ENCODE data around the gene ZNF576. TPM values are rescaled to one million over a fixed set of nuclear protein-coding genes. Genes with fewer than 3 reads are reported as not detected.
A peak's percentile ranks its signal among the peaks of the same experiment; 100 is the strongest.

The ZNF576 gene
- total and polyA plus RNA-seq, 2 donors from 2014 or later, result 15.3 to 25.6 TPM

- FAIRE-seq, result no peak
- Histone ChIP-seq H3K27me3 (ENCODE audit: control insufficient read depth, insufficient read depth, low read length) (no peaks in the 10 kb centered on the region), H3K4me3 (ENCODE audit: low read length in 3 of 3) (no peak overlapping the region), H3K36me3 (ENCODE audit: control insufficient read depth in 2 of 3, insufficient read depth in 3 of 3, low read length in 3 of 3) (peaks cover 0 to 9% (median 4%) of the 10 kb centered on the region in 3 donors), H3K27ac (ENCODE audit: low read depth in 2 of 2, low read length in 2 of 2) (no peak overlapping the region), H3K4me1 (ENCODE audit: control insufficient read depth in 2 of 3, insufficient read depth in 2 of 3, low read depth in 1 of 3, low read length in 3 of 3) (peaks cover 0 to 7% (median 0%) of the 10 kb centered on the region in 3 donors), H3K9me3 (ENCODE audit: control insufficient read depth in 2 of 3, insufficient read depth in 1 of 3, low read length in 3 of 3) (no peaks in the 10 kb centered on the region), H3K9ac (ENCODE audit: low read length in 3 of 3) (no peak overlapping the region)
- intact Hi-C loops (cut with DNase I), result no loop called here
- TF ChIP-seq CTCF (IDR thresholded peaks at IDR 0.05; ENCODE audit: borderline replicate concordance, extremely low read depth, insufficient read depth), result no peak
- no peak for DNase-seq
Measured at GRCh38 chr19:43616306-43616705, 19.9 kb downstream of the ZNF576 start.

- DNase-seq (no peak), FAIRE-seq (no peak)
Measured at GRCh38 chr19:43616954-43617353, 20.6 kb downstream of the ZNF576 start.

DNA sequence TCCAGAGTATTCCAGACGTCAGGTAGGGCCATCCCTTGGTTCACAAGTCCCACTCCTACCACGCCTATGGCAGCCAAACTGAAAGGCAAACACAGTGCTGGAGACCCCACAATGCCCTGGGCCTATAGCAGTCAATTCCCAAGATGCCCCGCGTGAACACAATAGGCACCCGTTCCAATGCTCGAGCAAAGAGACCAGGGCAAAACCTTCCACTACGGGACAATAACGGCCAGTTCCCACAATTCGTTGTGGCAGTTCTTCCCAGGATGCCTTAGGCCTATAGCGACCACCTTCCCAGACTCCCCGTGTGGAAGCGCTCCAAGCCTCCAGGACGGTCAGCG is 22.5 kb downstream of the ZNF576 start:
- FAIRE-seq, result no peak
- DNase-seq, result peak in 1 of 5 donors; percentile 76
- Histone ChIP-seq H3K4me3 (ENCODE audit: low read length in 3 of 3) (peak overlapping the region; percentile 92 to 97 (median 92)), H3K4me1 (ENCODE audit: control insufficient read depth in 2 of 3, insufficient read depth in 2 of 3, low read depth in 1 of 3, low read length in 3 of 3) (peaks cover 0 to 7% (median 0%) of the 10 kb centered on the region in 3 donors), H3K9me3 (ENCODE audit: control insufficient read depth in 2 of 3, insufficient read depth in 1 of 3, low read length in 3 of 3) (no peaks in the 10 kb centered on the region), H3K27me3 (ENCODE audit: control insufficient read depth, insufficient read depth, low read length) (no peaks in the 10 kb centered on the region), H3K27ac (ENCODE audit: low read depth in 2 of 2, low read length in 2 of 2) (peak overlapping the region; percentile 93 to 95), H3K9ac (ENCODE audit: low read length in 3 of 3) (peak overlapping the region; percentile 83 to 98 (median 91)), H3K36me3 (ENCODE audit: control insufficient read depth in 2 of 3, insufficient read depth in 3 of 3, low read length in 3 of 3) (no peaks in the 10 kb centered on the region)
- TF ChIP-seq CTCF (IDR thresholded peaks at IDR 0.05; ENCODE audit: borderline replicate concordance, extremely low read depth, insufficient read depth), result no peak
- intact Hi-C loops (cut with DNase I), result no loop called here

More at GRCh38 chr19:43616954-43617353, 20.6 kb downstream of the ZNF576 start:
- intact Hi-C loops (cut with DNase I), result no loop called here
- no peaks in the 10 kb centered on the region for H3K27me3 ChIP-seq (ENCODE audit: control insufficient read depth, insufficient read depth, low read length)
- no peak overlapping the region for H3K27ac ChIP-seq (ENCODE audit: low read depth in 2 of 2, low read length in 2 of 2)
- H3K4me1 ChIP-seq (ENCODE audit: control insufficient read depth in 2 of 3, insufficient read depth in 2 of 3, low read depth in 1 of 3, low read length in 3 of 3), result peaks cover 0 to 7% (median 0%) of the 10 kb centered on the region in 3 donors
- no peaks in the 10 kb centered on the region for H3K9me3 ChIP-seq (ENCODE audit: control insufficient read depth in 2 of 3, insufficient read depth in 1 of 3, low read length in 3 of 3)
- H3K4me3 ChIP-seq (ENCODE audit: low read length in 3 of 3), result no peak overlapping the region
- H3K9ac ChIP-seq (ENCODE audit: low read length in 3 of 3), result no peak overlapping the region
- H3K36me3 ChIP-seq (ENCODE audit: control insufficient read depth in 2 of 3, insufficient read depth in 3 of 3, low read length in 3 of 3), result peaks cover 0 to 5% (median 3%) of the 10 kb centered on the region in 3 donors
- no peak for TF ChIP-seq CTCF (IDR thresholded peaks at IDR 0.05; ENCODE audit: borderline replicate concordance, extremely low read depth, insufficient read depth)
